Tongue (tissue), 2 donors: Measurements from ENCODE around the gene TBC1D21. TPM values are rescaled to one million over a fixed set of nuclear protein-coding genes. Genes with fewer than 3 reads are reported as not detected.
"Not testable (repeated sequence)": the region's sequence is repeated elsewhere in the genome, so short reads cannot be mapped to it uniquely, and the experiment has no call there.

Experiments
- DNase-seq: peaks from one replicate; pipeline ENCODE4 v3.0.0-alpha.2; 2015
- total RNA-seq: library from RNA; depleted of rRNA; stranded (reverse); fragments of >200 nt; gene quantifications from one replicate; pipeline ENCODE4 v1.2.3, GENCODE V29; 2014

TBC1D21 gene
- total RNA-seq, 1 donor from 2014 or later, result not detected

GRCh38 chr15:73930371-73930770 is 57.0 kb downstream of the TBC1D21 start:
- DNase-seq, result peak; percentile 35

GRCh38 chr15:73930790-73931281 is 57.5 kb downstream of the TBC1D21 start:
- peak; percentile 44 for DNase-seq

GRCh38 chr15:73931441-73931840 is 58.1 kb downstream of the TBC1D21 start:
- no peak for DNase-seq

DNA sequence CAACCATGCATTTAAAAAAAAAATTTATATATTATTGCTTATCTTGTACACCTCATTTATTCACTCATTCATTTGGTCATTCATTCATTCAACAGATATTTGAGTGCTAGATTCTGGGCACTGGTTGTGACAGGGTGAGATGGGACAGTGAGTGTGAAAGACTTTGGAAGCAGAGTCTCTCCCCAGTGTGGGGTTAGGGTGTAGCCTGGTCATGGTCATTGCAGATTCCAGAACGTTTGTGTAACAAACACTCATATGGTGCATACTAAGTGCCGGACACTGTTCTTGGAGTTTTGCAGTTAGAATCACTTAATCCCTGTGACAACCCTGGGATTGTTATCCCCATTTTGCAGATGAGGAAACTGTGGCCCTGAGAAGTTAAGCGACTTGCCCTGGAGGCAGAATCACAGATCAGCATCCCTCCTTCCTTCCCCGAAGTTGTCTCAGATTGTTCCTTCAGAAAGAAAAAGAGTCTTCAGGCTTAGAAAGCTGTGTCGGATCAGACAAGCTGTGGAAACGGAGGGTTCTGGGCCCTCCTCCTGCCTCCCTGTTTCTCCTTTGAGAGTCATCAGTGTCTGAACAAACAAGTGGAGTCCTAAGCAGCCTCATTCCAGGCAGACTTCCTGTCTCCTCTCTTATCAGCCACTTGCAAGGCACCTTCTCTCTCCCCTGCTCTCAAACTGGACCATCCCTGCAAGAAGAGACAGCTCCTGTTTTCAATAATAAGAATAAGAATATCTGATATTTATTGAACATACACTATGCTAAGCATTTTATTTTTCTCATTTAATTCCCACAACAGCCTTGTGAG is 59.2 kb downstream of the TBC1D21 start:
- DNase-seq, result no peak

DNA sequence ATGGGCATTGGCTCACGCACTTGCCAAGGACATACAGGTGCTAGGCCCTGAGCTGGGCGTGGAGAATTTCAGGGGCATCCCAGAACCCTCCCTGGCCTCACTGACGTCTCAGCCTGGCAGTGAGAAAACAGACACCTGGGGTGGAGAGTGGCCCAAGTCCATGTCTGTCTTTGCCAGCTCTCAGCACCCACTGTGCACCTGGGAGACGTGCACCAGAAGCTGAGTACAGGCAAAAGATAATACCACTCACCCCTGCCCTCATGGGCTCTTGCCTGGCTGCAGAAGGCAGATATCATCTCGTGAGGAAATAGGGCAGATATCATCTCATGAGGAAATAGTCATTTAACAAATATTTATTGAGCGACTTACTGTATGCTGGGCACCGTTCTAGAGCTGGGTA is 60.9 kb downstream of the TBC1D21 start:
- DNase-seq, result no peak

DNA sequence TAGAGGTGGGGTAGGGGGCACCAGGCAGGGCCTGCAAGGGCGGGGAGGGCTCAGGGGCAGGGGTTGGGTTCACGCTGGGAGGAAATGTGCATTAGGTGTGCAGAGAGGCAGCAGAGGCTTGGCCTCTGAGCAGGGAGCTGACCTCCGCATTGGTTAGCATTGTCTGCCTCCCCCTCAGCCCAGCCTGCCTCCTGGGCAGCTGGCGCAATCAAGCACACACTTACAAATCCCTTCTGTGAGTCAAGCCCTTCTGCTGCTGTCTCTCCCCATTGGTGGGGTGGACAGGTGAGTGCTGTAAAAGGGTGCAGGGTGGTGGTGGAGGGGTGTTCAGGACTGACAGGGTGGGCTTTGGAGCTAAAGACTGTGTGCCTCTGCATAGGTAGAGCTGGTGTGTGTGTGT is 62.2 kb downstream of the TBC1D21 start:
- no peak for DNase-seq

- peak; percentile 28 for DNase-seq
Measured at GRCh38 chr15:73936181-73936580, 62.8 kb downstream of the TBC1D21 start.

DNA sequence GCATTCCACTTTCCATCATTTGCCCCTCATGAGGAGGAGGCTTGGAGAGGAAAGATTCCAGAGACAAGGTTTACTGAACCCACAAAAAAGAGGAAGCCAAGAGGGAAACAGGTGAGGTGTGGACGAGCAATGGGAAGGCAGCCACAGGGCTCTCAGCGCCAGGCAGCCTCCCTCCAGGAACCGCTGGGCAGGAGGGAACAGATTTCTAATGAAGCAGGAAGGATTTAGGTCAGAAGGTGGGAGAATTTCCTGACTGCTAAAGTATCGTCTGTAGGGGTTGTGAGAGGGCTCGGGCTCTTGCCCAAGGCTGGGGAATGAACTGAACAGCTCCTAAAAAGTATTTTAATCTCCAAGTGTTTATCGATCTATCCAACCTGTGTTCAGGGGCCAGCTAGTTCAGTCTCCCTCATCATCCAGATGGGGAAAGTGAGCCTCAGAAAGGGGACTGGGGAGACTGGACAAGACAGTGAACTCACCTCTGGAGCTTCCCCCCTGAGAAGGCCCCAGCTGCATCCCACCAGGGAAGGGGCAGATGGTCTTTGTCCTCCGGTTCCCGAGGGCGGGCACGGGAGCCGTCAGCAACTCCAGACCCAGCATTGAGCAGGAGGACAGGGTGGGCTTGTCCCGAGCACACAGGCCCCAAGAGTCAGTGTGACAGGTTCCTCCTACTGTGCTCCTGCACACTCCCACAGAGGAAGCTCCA is 63.4 kb downstream of the TBC1D21 start:
- DNase-seq, result no peak

GRCh38 chr15:73937296-73937695 is 63.9 kb downstream of the TBC1D21 start:
- no peak for DNase-seq

DNA sequence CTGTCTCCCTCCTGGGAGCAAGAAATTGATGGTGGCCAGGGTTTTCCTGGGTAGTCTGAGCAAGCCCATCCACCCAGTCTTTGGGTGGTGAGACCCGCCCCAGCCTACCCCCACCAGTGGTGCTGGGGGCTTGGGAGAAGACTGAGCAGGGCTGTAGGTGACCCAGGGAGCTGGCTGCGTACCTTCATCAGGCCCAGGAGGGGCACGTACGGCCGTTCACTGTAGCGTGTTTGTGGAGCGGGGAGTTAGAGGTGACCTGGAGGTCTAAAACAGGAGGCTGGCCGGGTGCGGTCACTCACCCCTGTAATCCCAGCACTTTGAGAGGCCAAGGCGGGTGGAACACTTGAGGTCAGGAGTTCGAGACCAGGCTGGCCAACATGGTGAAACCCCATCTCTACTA is 64.4 kb downstream of the TBC1D21 start:
- DNase-seq, result no peak

DNA sequence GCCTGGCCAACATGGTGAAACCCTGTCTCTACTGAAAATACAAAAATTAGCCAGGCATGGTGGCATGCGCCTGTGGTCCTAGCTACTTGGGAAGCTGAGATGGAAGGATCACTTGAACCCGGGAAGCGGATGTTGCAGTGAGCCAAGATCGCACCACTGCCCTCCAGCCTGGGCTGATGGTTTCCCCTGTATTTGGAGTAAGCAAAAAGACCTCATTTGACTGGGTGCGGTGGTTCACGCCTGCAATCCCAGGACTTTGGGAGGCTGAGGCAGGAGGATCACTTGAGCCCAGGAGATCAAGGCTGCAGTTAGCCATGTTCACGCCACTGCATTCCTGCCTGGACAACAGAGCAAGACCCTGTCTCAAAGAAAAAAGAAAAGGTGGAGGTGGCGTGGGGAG is 65.2 kb downstream of the TBC1D21 start:
- not testable (repeated sequence) for DNase-seq

Other genes with a start within 250 kb of the TBC1D21 start
- 85.5 TPM for gene NPTN, start 240.2 kb upstream of the TBC1D21 start, total RNA-seq
- gene CD276, start 189.2 kb upstream of the TBC1D21 start, total RNA-seq, result 85.4 TPM
- gene INSYN1, start 120.2 kb upstream of the TBC1D21 start, total RNA-seq, result 14.8 TPM
- 18.9 TPM for gene LOXL1, start 52.9 kb downstream of the TBC1D21 start, total RNA-seq
- gene STOML1, start 118.7 kb downstream of the TBC1D21 start, total RNA-seq, result 22.3 TPM
- gene PML, start 121.2 kb downstream of the TBC1D21 start, total RNA-seq, result 46.2 TPM
- not detected for gene GOLGA6A, start 209.0 kb downstream of the TBC1D21 start, total RNA-seq